NCI-H345 (cell line): ENCODE results near the gene RPS6KA2.
"Not testable (repeated sequence)": the region's sequence is repeated elsewhere in the genome, so short reads cannot be mapped to it uniquely, and the experiment has no call there.

Experiments used
- DNase-seq: peaks from one replicate; lab custom pipeline; 2025; lab: John Stamatoyannopoulos, UW

RPS6KA2 gene

DNA sequence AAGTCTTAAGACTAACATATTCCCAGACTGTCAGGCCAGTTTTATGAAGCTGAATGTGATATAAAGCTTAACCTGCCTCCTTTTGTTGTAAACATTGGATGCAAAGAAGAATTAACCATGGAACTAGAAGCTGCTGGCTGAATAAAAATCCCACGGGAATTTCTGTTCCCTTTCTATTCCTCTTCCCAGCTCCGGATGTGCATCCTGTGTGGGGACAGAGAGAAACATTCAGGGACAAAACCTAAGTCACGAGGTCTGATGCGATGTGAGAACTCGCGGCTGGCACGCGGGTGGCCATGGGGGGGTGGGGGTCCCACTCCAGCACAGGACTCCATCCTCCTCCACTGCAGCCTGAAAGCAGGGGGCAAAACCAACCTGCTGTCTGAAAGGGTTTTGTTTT, 72.7 kb downstream of the RPS6KA2 start:
- DNase-seq = no peak

DNA sequence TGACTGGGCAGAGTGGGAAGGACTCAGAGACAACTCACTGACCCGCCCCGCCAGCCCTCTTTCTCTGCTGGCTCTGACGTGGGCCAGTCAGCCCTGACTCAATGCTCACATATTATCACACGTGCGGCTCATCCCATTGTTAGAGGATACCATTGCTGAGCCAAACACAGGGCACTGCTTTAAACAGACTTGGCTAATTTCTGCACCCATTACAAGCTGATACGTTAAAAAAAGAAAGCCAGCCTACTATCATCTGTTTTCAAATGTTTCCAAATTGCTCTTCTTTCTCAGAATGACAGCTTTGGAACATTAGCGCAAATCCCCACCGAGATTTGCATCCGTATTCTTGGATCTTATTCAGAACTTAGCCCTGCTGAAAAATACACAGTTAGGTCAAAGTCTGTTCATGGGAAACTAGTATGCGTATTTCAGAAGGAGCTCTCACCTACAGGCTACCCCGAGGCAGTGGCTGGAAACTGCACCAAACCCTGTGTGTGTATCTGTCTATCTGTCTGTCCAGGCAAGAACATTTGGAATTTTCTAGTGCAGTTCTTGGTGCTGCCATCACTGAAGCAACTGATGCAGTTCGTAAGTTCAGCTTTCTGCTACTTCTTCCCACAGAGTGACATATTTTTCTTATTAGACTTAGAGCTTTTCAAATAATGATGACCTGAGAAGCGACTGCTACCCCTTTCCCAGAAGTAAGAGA, 73.3 kb downstream of the RPS6KA2 start:
- DNase-seq = no peak

DNA sequence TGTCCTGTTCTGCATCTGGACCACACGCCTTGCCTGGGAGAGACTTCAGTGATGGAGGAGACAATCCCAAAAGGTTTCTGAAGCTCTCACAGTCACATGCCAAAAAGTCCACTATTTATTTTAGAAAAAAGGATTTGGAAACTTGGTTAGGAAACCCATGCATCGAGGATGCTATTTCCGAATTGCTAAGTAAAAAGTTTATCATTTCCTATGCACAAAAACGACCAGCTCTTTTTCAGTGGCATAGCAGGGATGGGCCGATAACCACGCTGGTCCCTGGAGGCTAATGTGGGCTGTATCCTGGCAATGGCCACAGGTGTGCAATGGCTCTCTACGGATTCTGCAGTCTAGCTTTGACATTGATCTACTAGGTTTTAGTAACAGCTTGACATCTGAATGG, 74.5 kb downstream of the RPS6KA2 start:
- no peak for DNase-seq

DNA sequence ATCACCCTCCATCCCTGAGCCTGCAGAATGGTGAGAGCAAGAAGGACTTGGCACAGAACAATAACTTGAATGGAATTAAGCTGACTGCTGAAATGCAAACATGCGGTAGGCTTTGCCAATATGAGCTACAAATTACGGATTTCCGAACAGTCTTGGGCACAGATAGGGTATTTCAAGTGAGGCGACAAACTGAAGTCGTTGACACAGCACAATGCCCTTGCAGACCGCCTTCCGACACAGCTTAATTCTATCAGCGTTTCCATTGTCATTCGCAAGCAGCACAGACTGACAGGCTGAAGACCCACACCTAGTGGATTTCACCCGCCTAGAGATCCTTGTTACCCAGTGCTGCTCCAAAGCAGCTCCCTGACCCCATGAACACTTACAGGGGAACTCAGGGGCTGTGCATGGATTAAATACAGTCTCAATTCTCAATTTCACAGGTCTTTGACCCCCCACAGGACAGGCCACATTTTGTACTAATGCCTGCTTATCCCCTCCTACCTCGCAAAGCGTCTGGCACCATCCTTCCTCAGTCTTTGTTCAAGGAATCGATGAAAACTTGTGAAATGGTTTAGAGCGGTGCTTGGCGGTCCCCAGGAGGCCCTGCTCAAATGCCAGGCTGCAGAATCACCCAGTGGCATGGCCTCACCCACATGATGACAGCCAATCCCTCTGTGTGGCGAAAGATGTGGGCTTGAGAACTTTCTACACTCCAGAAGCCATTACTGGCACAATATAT, 75.1 kb downstream of the RPS6KA2 start:
- DNase-seq = no peak

DNA sequence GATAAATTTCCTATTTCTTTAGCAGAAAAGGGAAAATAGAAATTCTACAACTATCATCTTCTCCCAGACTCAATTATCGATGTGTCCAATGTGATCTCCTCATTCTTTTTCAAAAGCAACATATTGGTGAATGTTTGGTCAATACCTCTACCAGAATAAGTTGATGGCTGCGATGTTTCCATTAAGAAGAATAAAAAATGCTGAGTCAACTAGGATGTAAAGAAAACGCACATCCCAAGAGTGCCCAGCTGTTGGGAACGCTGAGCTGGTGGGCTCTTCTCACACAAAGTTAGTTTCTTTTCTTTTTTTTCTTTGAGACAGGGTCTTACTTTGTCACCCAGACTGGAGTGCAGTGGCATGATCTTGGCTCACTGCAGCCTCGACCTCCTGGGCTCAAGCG, 80.4 kb downstream of the RPS6KA2 start:
- no peak for DNase-seq

DNA sequence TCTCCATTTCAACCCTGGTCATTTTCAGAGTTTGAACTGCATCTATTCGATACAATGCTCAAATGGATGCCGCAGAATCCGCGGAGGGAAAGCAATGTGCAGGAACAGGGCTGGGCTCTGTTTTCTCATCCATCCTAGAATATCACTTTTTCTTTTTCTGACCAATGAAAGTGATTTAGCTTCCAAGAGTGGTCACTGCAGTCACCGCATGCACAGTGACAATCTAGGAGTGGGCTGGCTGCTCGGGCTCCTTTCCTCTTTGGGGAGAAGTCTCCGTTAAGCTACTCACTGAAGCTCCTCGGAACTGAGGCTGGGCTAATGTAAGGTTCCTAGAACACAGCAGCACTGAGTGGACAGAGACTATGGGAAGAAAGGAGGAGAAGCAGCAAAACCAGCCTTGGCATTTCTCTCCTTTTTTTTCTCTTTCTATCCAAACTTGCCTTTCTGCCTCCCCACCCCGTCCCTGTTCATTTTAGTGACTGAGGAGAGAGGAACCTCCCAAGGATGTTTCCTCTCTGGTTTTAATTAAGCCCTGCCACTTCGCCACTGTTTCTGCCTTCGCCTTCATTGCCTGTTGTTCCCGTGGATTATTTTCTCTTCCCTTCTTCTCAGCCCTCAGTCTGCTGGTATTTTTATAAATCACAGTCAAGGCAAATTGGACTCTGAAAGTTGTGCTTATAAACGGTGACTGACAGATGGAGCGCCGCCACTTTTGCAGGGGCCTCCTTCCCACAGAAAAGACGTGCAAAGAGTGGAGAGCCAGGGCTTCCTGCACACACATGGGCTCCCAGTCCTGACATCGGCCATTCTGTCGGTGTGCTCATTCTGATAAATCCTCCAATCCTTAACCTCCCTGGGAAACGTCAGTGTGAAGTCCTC, 81.7 kb downstream of the RPS6KA2 start:
- no peak for DNase-seq

DNA sequence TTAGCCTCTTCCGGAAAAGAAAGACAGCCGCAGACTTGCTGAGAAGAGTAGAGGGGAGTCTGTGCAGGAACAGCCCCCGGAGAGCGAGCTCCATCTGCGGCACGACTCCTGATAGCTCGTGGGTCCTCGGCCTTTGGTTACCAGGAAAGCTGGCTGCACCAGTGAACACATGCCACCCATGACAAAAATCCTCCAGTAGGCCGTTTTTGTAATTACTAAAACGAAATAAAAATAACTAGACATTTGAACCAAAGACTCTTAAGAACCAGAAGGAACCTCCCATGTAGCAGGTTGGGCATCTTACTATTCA, 82.8 kb downstream of the RPS6KA2 start:
- DNase-seq = no peak

DNA sequence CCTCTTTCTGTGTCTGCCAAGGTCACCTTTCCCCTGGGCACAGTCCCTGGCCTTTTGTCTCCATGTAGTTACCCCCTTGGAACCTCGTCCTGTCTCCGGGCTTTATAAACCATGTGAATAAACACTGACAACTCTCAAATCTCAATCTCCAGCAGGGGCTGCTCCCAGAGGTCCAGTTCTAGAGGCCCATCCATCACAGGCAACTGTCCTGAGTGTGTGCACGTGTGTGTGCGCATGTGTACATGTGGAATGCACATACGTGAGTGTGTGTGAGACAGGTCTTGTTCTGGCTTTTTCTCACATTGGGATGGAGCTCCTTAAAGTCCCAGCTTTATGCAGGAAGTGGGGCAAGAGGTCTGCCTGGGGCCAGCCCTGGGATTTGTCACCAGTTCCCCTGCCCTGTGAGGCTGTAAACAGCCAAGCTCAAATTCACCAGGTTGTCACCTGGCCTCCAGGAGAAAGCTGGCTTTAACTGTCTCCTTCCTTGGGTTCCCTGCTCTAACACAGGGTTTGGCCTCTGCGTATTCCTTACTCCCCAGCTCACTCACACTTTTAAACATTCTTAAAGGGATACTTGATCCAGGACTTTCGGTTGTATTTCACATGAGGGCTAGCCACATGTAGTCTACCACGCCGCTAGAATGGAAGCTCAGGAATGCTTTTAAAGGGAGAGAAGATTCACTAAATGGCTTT, 83.3 kb downstream of the RPS6KA2 start:
- DNase-seq = no peak

DNA sequence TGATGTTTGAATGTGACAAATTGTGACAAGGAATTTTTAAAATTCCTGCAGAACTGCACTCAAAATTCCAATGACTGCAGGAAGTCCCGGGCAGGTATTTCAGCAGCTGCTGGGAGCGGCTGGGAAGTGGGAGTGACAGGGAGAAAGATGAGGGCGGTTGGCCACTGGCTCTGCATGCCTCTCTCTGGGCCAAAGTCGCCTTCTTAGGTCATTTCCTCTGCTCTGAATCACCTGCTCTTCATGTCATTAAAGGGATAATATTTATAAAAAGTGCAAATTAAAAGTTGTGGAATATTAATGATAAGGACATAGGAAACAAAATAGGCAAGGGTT, 84.5 kb downstream of the RPS6KA2 start:
- no peak for DNase-seq

DNA sequence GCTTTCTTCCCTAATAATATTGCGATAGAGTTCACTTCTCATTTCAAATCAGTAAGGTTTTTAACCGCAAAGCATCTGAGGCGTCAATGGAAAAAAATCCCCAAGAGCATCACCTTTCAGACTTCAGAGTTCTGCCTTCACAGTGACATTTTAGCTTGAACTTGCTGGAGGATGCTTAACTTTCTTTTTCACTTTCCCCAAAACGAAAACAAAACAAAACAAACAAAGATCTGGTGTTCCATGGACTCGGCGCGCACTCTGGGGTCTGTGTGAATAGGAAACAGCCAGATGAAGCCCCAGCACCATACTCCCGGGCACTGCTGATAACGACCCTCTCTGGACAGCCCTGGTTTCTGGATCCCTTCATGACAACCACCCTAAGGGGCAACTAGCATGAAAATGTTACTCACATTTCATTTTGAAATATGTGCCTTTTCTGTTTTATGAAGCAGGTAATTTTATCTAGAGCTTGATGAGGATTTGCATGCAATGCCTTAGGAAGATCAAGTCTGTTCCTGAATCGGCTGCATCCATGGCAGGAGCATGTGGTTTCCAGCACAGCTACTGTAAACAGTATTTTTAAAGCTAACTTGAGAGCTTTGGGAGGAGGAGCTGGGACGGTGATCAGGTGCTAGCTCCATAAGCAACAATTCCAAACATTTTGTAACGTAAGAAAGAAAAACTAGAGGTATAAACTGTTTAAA, 85.0 kb downstream of the RPS6KA2 start:
- DNase-seq = no peak

DNA sequence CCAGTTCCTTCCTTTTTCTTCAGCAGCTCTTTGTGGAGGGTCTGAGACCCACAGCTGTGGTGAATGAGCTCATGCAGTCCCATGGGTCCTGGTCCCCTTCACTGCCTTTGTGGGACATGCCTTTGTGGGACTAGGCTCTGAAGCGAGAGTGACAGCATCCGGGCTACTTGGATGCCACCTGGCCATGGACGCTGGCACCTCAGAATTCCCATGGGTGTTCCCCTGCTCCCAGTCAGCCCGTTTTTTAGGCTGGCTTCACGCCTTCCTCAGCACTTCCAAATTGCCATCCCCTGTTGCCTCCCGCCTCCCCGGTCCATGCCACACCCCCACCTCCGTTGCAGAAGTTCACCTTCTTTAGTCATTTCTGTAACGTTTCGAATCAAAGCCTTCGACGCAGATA, 85.7 kb downstream of the RPS6KA2 start:
- no peak for DNase-seq

DNA sequence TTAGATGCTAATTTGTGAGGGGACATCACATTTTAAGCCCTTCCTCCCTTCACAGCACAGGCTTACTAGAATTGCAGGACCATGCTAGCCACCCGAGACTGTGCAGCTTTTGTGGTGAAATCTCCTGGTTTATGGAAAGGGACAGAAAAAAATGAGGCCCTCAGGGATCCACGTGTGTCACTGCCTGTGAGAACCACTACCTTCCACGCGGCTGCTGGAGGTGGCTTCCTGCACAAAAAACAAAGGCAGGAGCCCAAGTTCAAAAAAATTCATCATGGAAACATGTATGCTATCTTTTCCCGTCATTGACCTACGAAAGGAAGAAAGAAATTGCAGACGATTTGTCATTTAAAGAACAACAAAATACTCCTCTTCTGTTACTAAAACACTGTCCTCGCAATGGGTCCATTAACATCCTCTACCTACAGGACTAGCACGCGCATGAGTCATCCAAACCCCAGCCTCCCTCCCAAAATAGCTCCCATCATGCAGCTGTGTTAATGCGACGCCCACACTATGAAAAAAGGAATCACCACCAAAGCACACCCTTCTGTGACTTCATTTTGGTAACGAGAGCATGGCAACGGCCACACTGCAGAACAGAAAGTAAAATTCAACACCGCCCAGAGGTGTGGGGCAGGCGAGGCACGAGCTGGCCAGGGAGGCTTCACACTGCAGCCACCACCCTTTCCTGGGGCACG, 86.3 kb downstream of the RPS6KA2 start:
- no peak for DNase-seq

DNA sequence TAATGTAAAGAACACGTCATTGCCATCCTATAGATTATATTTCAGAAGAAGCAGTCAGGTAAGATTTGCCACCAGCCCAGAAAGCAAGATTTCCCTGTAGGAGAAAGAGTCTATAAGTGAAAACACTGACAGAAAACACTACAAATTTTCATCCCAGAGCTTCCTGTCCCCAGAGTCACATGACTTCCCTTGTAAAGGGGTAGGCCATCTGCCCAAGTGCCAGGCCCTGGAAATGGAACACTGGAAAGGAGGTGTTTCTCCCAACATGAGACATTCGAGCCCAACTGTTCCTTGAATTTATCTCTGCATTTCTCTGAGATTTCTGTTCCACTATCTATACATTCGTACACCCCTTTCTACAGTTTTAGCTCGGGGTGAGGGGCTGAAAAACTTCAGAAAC, 87.5 kb downstream of the RPS6KA2 start:
- no peak for DNase-seq

DNA sequence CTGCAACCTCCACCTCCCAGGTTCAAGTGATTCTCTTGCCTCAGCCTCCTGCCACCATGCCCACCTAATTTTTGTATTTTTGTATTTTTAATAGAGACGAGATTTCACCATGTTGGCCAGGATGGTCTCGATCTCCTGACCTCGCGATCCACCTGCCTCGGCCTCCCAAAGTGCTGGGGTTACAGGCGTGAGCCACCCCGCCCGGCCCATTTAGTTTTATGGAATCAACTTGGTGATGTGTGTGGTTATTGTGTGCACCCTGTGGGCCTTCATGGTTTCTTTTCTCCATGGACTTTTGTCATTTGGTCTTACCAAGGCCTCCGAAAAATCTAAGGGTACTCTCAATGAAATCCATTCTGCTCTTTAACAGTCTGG, 88.1 kb downstream of the RPS6KA2 start:
- not testable (repeated sequence) for DNase-seq

DNA sequence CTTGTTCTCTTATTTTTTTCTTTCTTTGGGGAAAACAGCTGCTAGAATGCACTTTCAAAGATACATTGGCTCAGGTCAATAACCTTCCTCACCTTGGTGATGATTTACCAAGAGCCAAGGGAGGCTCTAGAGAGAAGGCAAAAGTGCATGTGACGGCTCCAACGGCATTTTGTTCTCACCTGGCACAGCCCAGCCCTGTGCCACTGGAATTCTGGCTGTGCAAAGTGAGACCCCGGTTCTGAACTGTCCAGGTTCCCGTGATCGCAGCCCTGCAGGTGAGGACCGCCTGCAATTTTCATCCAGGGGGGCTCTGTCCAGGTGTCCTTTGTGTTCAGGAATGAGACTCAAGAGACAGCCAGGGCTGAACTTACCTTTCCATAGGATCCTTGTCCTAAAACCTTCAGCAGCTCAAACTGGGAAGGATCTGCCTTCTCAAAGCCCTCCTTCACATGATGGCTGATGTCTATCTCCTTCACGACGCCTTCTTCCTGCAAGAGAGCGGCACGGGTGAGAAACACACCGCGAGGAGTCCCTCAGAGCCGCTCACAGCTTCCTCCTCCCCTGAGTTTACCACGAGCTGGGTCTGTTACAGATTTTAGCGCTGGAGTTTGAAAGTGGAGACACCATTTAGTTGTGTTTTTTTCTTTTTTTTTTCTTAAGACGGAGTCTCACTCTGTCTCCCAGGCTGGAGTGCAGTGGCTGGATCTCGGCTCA, 88.6 kb downstream of the RPS6KA2 start:
- no peak for DNase-seq

DNA sequence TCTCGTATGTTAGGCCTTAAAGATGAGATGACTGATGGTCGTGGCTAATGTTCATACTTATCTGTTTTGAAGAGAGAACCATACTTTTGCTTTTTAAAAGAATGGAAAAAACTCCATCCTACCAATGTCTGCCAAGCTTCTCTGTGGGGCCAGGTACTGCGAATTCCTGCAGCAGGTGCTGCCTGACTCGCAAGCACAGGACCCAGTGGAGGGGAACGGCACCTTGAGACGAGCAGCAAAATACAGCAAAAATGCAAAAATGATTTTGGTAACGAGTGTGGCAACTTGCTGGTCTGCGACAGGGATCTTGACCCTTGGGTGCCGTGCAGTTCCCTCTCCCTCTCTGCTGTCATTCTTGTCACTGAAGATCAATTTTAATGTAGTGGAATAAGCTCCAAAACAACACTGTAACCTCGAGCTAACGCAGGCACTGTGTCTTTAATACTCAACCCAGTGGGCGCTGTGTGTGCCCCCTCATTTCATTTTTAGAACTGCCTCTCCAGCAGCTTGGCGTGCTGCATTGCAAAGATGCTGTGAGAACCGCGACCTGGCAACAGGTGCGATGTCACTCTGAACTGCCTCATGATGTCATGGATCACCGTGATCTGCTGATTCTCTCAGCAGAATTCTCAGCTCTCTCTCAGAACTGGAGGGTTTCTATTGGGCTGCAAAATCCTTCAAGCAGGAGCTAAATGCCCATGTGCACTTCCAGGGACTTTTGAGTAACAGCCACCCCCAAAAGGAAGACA, 92.2 kb downstream of the RPS6KA2 start:
- DNase-seq = no peak

DNA sequence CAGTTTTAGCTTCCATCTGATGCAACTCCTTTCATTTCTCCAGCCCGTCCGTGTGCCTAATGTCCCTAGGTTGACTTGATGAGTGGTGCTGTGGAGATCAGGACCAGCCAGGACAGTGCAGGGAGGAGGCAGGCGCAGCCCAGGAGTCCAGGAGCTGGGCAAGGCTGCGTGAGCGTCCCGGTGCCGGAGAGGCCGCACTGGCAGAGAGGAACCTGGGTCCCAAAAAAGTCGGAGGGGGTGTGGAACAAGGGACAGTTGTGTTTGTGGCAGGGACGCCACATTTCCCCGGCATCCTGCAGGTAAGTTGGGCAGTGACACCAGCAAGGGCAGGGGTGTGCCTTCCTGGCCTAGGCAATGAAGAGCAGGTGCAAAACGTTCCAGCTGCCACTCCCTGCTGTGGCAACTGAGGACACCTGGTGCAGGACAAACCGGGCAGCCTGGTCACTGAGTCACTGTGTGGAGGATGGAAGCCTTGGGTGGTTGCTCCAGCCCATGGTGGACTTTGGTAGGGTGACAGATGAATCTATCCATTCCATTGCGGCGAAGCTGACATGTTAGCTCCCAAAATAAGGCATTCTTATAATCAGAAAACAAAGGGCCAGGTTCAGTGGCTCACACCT, 93.7 kb downstream of the RPS6KA2 start:
- DNase-seq = peak; percentile 6

DNA sequence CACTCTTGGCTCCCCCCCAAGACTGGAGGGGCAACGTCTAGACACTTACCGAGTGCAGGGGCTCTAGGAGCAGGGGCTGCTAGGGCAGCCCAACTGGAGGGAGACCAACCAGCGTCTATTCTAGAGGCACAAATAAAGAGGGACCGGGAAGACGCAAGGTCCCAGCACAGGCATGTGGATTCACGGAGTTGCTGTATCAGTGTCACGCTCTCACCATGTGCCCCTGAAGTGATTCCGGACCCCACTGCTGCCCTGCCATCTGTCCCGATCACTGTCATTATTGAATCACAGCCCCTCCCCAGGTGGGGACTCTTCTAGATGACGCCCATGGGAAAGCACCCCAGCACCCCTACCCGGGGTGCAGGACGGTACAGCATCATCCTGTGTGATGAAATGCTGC, 94.7 kb downstream of the RPS6KA2 start:
- no peak for DNase-seq
